Stimulated activated CD4-positive, alpha-beta T cell treated with anti-CD3 and anti-CD28 coated beads, TNF-alpha, amount 100 ng/mL, for 48 hours (primary cell): ENCODE measurements around the gene SINHCAF.
"Not testable (repeated sequence)": the region's sequence is repeated elsewhere in the genome, so short reads cannot be mapped to it uniquely, and the experiment has no call there.

Source experiments
- DNase-seq, 3 donors: peaks; one replicate each; pipeline ENCODE4 v3.0.0-alpha.2; 2020; ENCODE audit warnings: low read depth in 3 of 3

Gene SINHCAF

GRCh38 chr12:31263661-31264060, 62.3 kb downstream of the SINHCAF start:
- DNase-seq, result no peak

GRCh38 chr12:31261744-31262143, 64.2 kb downstream of the SINHCAF start:
- no peak for DNase-seq

- DNase-seq, result no peak
These were observed 65.1 kb downstream of the SINHCAF start for GRCh38 chr12:31260840-31261239.

- DNase-seq, result no peak
These were observed 66.6 kb downstream of the SINHCAF start for GRCh38 chr12:31259136-31259886.

- no peak for DNase-seq
These were observed 68.2 kb downstream of the SINHCAF start for GRCh38 chr12:31257784-31258183.

- not testable (repeated sequence) for DNase-seq
These were observed 74.0 kb downstream of the SINHCAF start for GRCh38 chr12:31251707-31252611.

- DNase-seq, result no peak
These were observed 75.8 kb downstream of the SINHCAF start for GRCh38 chr12:31250179-31250578.

GRCh38 chr12:31249356-31249755, 76.6 kb downstream of the SINHCAF start:
- no peak for DNase-seq

GRCh38 chr12:31248815-31249214, 77.1 kb downstream of the SINHCAF start:
- no peak for DNase-seq

GRCh38 chr12:31248337-31248736, 77.6 kb downstream of the SINHCAF start:
- DNase-seq, result no peak

GRCh38 chr12:31246470-31246850, 79.5 kb downstream of the SINHCAF start:
- DNase-seq, result no peak

GRCh38 chr12:31245822-31246469, 80.0 kb downstream of the SINHCAF start:
- DNase-seq, result no peak

GRCh38 chr12:31242418-31242817, 83.5 kb downstream of the SINHCAF start:
- not testable (repeated sequence) for DNase-seq

GRCh38 chr12:31238764-31239387, 87.1 kb downstream of the SINHCAF start:
- DNase-seq, result peak; percentile 29 to 64 (median 38)

GRCh38 chr12:31238333-31238732, 87.6 kb downstream of the SINHCAF start:
- not testable (repeated sequence) for DNase-seq

- no peak for DNase-seq
These were observed 88.8 kb downstream of the SINHCAF start for GRCh38 chr12:31236998-31237637.

GRCh38 chr12:31235868-31236395, 90.0 kb downstream of the SINHCAF start:
- DNase-seq, result no peak

GRCh38 chr12:31234955-31235867, 90.7 kb downstream of the SINHCAF start:
- DNase-seq, result no peak

GRCh38 chr12:31234053-31234840, 91.7 kb downstream of the SINHCAF start:
- DNase-seq, result no peak
